LNCAP (cell line): ENCODE measurements around the gene LARP4B.

Experiments
- CTCF ChIP-seq: fragments of 450-650 bp; IDR thresholded peaks from 2 replicates; pipeline ENCODE4 v1.5.1; 2017; ENCODE audit warnings: mild to moderate bottlenecking

Gene LARP4B

GRCh38 chr10:971613-972012 lies 40.1 kb upstream of the LARP4B start:
- no peak for TF ChIP-seq CTCF

- no peak for TF ChIP-seq CTCF
Measured at GRCh38 chr10:971150-971542, 39.6 kb upstream of the LARP4B start.

GRCh38 chr10:970311-971149 lies 39.0 kb upstream of the LARP4B start:
- TF ChIP-seq CTCF, result no peak

GRCh38 chr10:969473-970150 lies 38.1 kb upstream of the LARP4B start:
- no peak for TF ChIP-seq CTCF

GRCh38 chr10:968546-969199 lies 37.2 kb upstream of the LARP4B start:
- TF ChIP-seq CTCF, result no peak

- no peak for TF ChIP-seq CTCF
Measured at GRCh38 chr10:966466-967235, 35.1 kb upstream of the LARP4B start.

GRCh38 chr10:964988-965417 lies 33.5 kb upstream of the LARP4B start:
- TF ChIP-seq CTCF, result no peak
